ENCODE results near the gene AKR1B15.

DNA sequence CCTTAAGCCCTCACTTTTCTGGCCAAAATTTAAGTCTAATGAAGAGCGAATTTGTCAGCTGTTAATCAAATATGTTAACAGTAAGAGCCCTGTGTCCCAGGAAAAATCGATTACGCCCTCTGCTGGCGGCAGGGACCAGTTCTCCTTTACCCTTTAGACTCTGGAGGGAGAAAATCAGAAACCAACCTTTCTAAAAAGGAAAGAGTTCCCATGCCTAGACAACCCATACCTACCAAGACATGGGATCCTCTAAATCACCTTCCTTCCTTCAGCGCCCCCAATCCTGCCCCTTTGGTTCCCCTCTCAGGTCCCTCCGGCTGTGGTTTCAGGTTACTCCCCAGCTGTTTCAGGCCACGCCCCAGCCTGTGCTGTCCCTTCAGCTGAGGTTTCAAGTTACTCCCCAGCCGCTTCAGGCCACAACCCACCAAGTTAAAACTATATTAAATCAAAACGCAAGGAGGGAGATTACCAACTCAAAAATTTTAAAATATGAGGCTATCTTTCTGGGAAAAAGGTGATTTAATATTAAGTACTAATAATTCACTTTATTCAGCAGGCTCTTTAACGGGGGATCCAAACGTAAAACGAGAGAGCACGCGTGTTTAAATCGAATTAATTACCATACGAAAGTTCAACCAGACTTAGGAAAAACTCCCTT, 1.4 kb upstream of the AKR1B15 start:
- TF ChIP-seq, protein P1, sequence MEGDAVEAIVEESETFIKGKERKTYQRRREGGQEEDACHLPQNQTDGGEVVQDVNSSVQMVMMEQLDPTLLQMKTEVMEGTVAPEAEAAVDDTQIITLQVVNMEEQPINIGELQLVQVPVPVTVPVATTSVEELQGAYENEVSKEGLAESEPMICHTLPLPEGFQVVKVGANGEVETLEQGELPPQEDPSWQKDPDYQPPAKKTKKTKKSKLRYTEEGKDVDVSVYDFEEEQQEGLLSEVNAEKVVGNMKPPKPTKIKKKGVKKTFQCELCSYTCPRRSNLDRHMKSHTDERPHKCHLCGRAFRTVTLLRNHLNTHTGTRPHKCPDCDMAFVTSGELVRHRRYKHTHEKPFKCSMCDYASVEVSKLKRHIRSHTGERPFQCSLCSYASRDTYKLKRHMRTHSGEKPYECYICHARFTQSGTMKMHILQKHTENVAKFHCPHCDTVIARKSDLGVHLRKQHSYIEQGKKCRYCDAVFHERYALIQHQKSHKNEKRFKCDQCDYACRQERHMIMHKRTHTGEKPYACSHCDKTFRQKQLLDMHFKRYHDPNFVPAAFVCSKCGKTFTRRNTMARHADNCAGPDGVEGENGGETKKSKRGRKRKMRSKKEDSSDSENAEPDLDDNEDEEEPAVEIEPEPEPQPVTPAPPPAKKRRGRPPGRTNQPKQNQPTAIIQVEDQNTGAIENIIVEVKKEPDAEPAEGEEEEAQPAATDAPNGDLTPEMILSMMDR (IDR thresholded peaks at IDR 0.05): peak; percentile 100
- no peak for TF ChIP-seq CBX8 (IDR thresholded peaks at IDR 0.05)
- no peak for TF ChIP-seq POLR2A (IDR thresholded peaks at IDR 0.05; ENCODE audit: low read length)
- no peak for TF ChIP-seq RFX5 (IDR thresholded peaks at IDR 0.05)
